ES-I3 (cell line): Measurements from ENCODE around the gene CHST14.

Source experiments
- H3K36me3 ChIP-seq: 2 replicates; pipeline ENCODE4 v1.6.1; 2013; ENCODE audit warnings: mild to moderate bottlenecking, low read length, control low read depth, moderate library complexity; ENCODE audit not compliant: insufficient read depth
- H3K4me1 ChIP-seq: 2 replicates; pipeline ENCODE4 v1.6.1; 2013; ENCODE audit warnings: mild to moderate bottlenecking, control low read depth, low read length; ENCODE audit not compliant: insufficient read depth
- H3K9ac ChIP-seq: 2 replicates; pipeline ENCODE4 v1.6.1; 2013; ENCODE audit warnings: low read depth, mild to moderate bottlenecking, low read length, moderate library complexity
- H3K9me3 ChIP-seq: 2 replicates; pipeline ENCODE4 v1.6.1; 2013; ENCODE audit warnings: mild to moderate bottlenecking, low read length, moderate library complexity; ENCODE audit not compliant: control insufficient read depth, insufficient read depth

The CHST14 gene

GRCh38 chr15:40506964-40507571 lies 36.3 kb downstream of the CHST14 start:
- no peaks in the 10 kb centered on the region for H3K9me3 ChIP-seq
- peaks cover under 1% of the 10 kb centered on the region; the same call in 1 of the 2 replicates for H3K4me1 ChIP-seq
- no peaks in the 10 kb centered on the region for H3K36me3 ChIP-seq
- H3K9ac ChIP-seq = peak overlapping the region; percentile 47

GRCh38 chr15:40508216-40508615 lies 37.4 kb downstream of the CHST14 start:
- H3K4me1 ChIP-seq = peaks cover 7% of the 10 kb centered on the region; the same call in 1 of the 2 replicates
- no peak overlapping the region for H3K9ac ChIP-seq
- H3K36me3 ChIP-seq = no peaks in the 10 kb centered on the region
- no peaks in the 10 kb centered on the region for H3K9me3 ChIP-seq

- H3K4me1 ChIP-seq = peaks cover 7% of the 10 kb centered on the region; the same call in 1 of the 2 replicates
- no peaks in the 10 kb centered on the region for H3K9me3 ChIP-seq
- H3K9ac ChIP-seq = no peak overlapping the region
- H3K36me3 ChIP-seq = no peaks in the 10 kb centered on the region
These were observed 39.4 kb downstream of the CHST14 start for GRCh38 chr15:40510201-40510600.

GRCh38 chr15:40511093-40511471 lies 40.3 kb downstream of the CHST14 start:
- H3K9me3 ChIP-seq = no peaks in the 10 kb centered on the region
- peaks cover 7% of the 10 kb centered on the region; the same call in 1 of the 2 replicates for H3K4me1 ChIP-seq
- peak overlapping the region; percentile 55; the same call in 1 of the 2 replicates for H3K9ac ChIP-seq
- no peaks in the 10 kb centered on the region for H3K36me3 ChIP-seq

GRCh38 chr15:40511472-40512133 lies 40.8 kb downstream of the CHST14 start:
- Histone ChIP-seq H3K9ac (peak overlapping the region; percentile 55), H3K9me3 (no peaks in the 10 kb centered on the region), H3K36me3 (no peaks in the 10 kb centered on the region)

GRCh38 chr15:40512440-40512839 lies 41.7 kb downstream of the CHST14 start:
- peaks cover 7% of the 10 kb centered on the region; the same call in 1 of the 2 replicates for H3K4me1 ChIP-seq
- H3K9ac ChIP-seq = 0 out of 2 replicates have a peak overlapping the region, but pooled peaks have one; percentile 55
- H3K9me3 ChIP-seq = no peaks in the 10 kb centered on the region
- H3K36me3 ChIP-seq = no peaks in the 10 kb centered on the region

More at GRCh38 chr15:40511472-40512133, 40.8 kb downstream of the CHST14 start:
- peaks cover 7% of the 10 kb centered on the region; the same call in 1 of the 2 replicates for H3K4me1 ChIP-seq

GRCh38 chr15:40513609-40514008 lies 42.8 kb downstream of the CHST14 start:
- H3K9ac ChIP-seq = no peak overlapping the region
- H3K4me1 ChIP-seq = peaks cover 7% of the 10 kb centered on the region; the same call in 1 of the 2 replicates
- H3K9me3 ChIP-seq = no peaks in the 10 kb centered on the region
- H3K36me3 ChIP-seq = no peaks in the 10 kb centered on the region

- no peaks in the 10 kb centered on the region for H3K9me3 ChIP-seq
- H3K9ac ChIP-seq = no peak overlapping the region
- H3K4me1 ChIP-seq = peaks cover 7% of the 10 kb centered on the region; the same call in 1 of the 2 replicates
- H3K36me3 ChIP-seq = no peaks in the 10 kb centered on the region
These were observed 45.5 kb downstream of the CHST14 start for GRCh38 chr15:40516322-40516721.
